HG02852 (cell line): ENCODE measurements around the gene DNPH1.

Source experiments
- ATAC-seq: cut with Tn5 transposase; IDR thresholded peaks from one replicate; pipeline ENCODE4 v1.9.1; 2021; ENCODE audit warnings: mild to moderate bottlenecking, moderate library complexity; ENCODE audit not compliant: unreplicated experiment

The DNPH1 gene

GRCh38 chr6:43247114-43247999 is 18.1 kb upstream of the DNPH1 start:
- ATAC-seq = peak; percentile 82

- ATAC-seq = peak; percentile 23
These were observed 17.2 kb upstream of the DNPH1 start for GRCh38 chr6:43246301-43247113.

- no peak for ATAC-seq
These were observed 14.5 kb upstream of the DNPH1 start for GRCh38 chr6:43243664-43244321.

GRCh38 chr6:43242908-43243663 is 13.8 kb upstream of the DNPH1 start, which contains the start of gene TTBK1:
Gene TTBK1, plus strand, starts transcription at chr6:43243481. Its CDS starts 3,180 bp downstream, at chr6:43246661.
- ATAC-seq = no peak

GRCh38 chr6:43241446-43241845 is 12.2 kb upstream of the DNPH1 start:
- ATAC-seq = no peak

GRCh38 chr6:43240950-43241349 is 11.7 kb upstream of the DNPH1 start:
- no peak for ATAC-seq

GRCh38 chr6:43239054-43239453 is 9.8 kb upstream of the DNPH1 start:
- ATAC-seq = no peak

GRCh38 chr6:43235841-43236240 is 6.6 kb upstream of the DNPH1 start:
- no peak for ATAC-seq

- ATAC-seq = no peak
These were observed 2.6 kb upstream of the DNPH1 start for GRCh38 chr6:43231735-43232450.

GRCh38 chr6:43231053-43231452 is 1.8 kb upstream of the DNPH1 start:
- no peak for ATAC-seq

- no peak for ATAC-seq
These were observed 731 bp upstream of the DNPH1 start for GRCh38 chr6:43229803-43230620.

- no peak for ATAC-seq
These were observed 3.0 kb downstream of the DNPH1 start for GRCh38 chr6:43226192-43226851.

GRCh38 chr6:43223175-43223574 is 6.1 kb downstream of the DNPH1 start:
- no peak for ATAC-seq

GRCh38 chr6:43222418-43223059 is 6.7 kb downstream of the DNPH1 start:
- ATAC-seq = no peak

- ATAC-seq = no peak
These were observed 8.0 kb downstream of the DNPH1 start for GRCh38 chr6:43221046-43221972.

GRCh38 chr6:43220439-43220951 is 8.8 kb downstream of the DNPH1 start:
- no peak for ATAC-seq

- ATAC-seq = no peak
These were observed 9.5 kb downstream of the DNPH1 start for GRCh38 chr6:43219814-43220213.
